ENCODE results near the gene DIABLO.

Gene DIABLO

GRCh38 chr12:122200541-122201175, 25.2 kb downstream of the DIABLO start:
- Histone ChIP-seq H3K9ac (ENCODE audit: low read length) (no peak overlapping the region), H3K27me3 (ENCODE audit: insufficient read depth, low read length, poor library complexity) (peaks cover 3% of the 10 kb centered on the region), H3K18ac (ENCODE audit: low read length) (no peak overlapping the region), H3K56ac (ENCODE audit: low read length) (no peak overlapping the region), H3K4me3 (ENCODE audit: low read length) (no peak overlapping the region), H3K4ac (ENCODE audit: low read depth, low read length) (no peak overlapping the region), H3K79me2 (ENCODE audit: control insufficient read depth, insufficient read depth, low read length) (no peaks in the 10 kb centered on the region), H2AK5ac (ENCODE audit: low read length) (no peak overlapping the region), H3K4me2 (ENCODE audit: low read length) (no peak overlapping the region), H3K23ac (ENCODE audit: low read length) (no peak overlapping the region), H3K36me3 (ENCODE audit: control insufficient read depth, insufficient read depth, low read length) (no peaks in the 10 kb centered on the region), H3K27ac (ENCODE audit: low read depth, low read length) (no peak overlapping the region), H2BK5ac (ENCODE audit: low read length) (no peak overlapping the region), H2BK15ac (replicated peaks; ENCODE audit: low read depth) (no peak overlapping the region), H2BK120ac (ENCODE audit: low read depth, low read length) (no peak overlapping the region), H3K79me1 (ENCODE audit: low read length) (no peaks in the 10 kb centered on the region), H4K5ac (ENCODE audit: low read length) (no peak overlapping the region), H3K4me1 (ENCODE audit: control insufficient read depth, low read depth, low read length) (no peaks in the 10 kb centered on the region), H4K8ac (ENCODE audit: low read depth, low read length) (no peak overlapping the region)
- WGBS (ENCODE audit: extremely low coverage, insufficient coverage, low lambda C conversion rate): no CpG with 5 or more reads among the region's 24 CpGs
- no peak for DNase-seq

DNA sequence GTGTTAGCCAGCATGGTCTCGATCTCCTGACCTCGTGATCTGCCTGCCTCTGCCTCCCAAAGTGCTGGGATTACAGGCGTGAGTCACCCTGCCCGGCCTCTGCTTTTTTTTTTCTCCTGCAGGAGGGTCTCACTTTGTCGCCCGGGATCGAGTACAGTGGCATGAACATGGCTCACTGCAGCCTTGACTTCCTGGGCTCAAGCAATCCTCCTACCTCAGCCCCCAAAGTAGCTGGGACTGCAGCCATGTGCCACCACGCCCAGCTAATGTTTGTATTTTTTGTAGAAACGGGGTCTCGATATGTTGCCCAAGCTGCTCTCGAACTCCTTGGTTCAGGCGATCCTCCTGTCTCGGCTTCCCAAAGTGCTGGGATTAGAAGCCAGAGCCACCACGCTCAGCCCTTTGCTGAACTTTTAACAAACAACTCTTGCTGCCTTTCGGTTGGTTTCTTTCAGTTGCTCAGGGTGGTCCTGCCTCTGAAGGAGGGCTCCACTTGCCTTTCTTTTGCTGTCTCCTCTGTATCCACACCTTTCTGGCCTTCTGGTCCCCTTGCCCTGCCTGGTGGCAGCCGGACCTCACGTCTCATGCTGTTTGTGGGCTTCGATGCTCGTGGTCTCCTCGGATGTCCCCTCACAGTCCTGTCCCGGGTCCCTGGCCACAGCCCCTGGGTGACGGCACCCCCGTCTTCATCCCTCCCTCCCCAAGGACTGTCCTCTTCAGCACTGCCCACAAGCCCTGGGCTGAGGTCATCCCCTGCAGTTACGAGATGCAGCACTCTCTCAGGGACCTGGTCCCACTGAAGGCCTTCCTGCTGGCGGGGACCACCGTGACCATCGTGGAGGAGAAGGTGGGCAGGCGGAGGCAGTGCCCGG, 26.1 kb downstream of the DIABLO start:
- H3K4me1 ChIP-seq (ENCODE audit: control insufficient read depth, low read depth, low read length): no peaks in the 10 kb centered on the region
- no peak overlapping the region for H3K18ac ChIP-seq (ENCODE audit: low read length)
- H3K23ac ChIP-seq (ENCODE audit: low read length): no peak overlapping the region
- H3K4ac ChIP-seq (ENCODE audit: low read depth, low read length): no peak overlapping the region
- H2BK120ac ChIP-seq (ENCODE audit: low read depth, low read length): no peak overlapping the region
- no peak overlapping the region for H4K5ac ChIP-seq (ENCODE audit: low read length)
- H3K4me3 ChIP-seq (ENCODE audit: low read length): no peak overlapping the region
- H3K27me3 ChIP-seq (ENCODE audit: insufficient read depth, low read length, poor library complexity): peaks cover 3% of the 10 kb centered on the region
- H3K56ac ChIP-seq (ENCODE audit: low read length): no peak overlapping the region
- H3K79me1 ChIP-seq (ENCODE audit: low read length): no peaks in the 10 kb centered on the region
- H2BK15ac ChIP-seq (replicated peaks; ENCODE audit: low read depth): no peak overlapping the region
- H3K9ac ChIP-seq (ENCODE audit: low read length): no peak overlapping the region
- no peak overlapping the region for H4K8ac ChIP-seq (ENCODE audit: low read depth, low read length)
- H2AK5ac ChIP-seq (ENCODE audit: low read length): no peak overlapping the region
- DNase-seq: no peak
- H3K4me2 ChIP-seq (ENCODE audit: low read length): no peak overlapping the region
- no peaks in the 10 kb centered on the region for H3K36me3 ChIP-seq (ENCODE audit: control insufficient read depth, insufficient read depth, low read length)
- no peaks in the 10 kb centered on the region for H3K79me2 ChIP-seq (ENCODE audit: control insufficient read depth, insufficient read depth, low read length)
- WGBS (ENCODE audit: extremely low coverage, insufficient coverage, low lambda C conversion rate): no CpG with 5 or more reads among the region's 29 CpGs
- no peak overlapping the region for H2BK5ac ChIP-seq (ENCODE audit: low read length)
- no peak overlapping the region for H3K27ac ChIP-seq (ENCODE audit: low read depth, low read length)

DNA sequence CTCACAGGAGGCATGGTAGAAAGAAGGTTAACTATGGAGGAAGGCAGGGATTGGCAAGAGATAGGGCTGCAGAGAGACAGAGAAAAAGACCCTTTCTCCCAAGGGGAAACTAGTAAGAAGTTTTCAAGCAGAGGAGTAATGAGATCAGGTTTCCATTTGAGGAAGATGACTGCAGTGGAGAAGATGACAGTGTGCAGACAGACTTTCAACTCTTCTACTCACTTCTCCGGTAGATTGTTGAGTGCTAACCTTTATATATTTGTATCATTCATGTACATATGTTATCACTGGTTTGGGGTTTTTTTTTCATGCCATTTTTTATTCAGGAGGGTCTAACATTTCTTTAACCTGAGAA, 28.3 kb downstream of the DIABLO start:
- no peaks in the 10 kb centered on the region for H3K79me2 ChIP-seq (ENCODE audit: control insufficient read depth, insufficient read depth, low read length)
- no peak overlapping the region for H3K18ac ChIP-seq (ENCODE audit: low read length)
- no peaks in the 10 kb centered on the region for H3K4me1 ChIP-seq (ENCODE audit: control insufficient read depth, low read depth, low read length)
- H3K9ac ChIP-seq (ENCODE audit: low read length): no peak overlapping the region
- no peak for DNase-seq
- H3K4me2 ChIP-seq (ENCODE audit: low read length): no peak overlapping the region
- H4K8ac ChIP-seq (ENCODE audit: low read depth, low read length): no peak overlapping the region
- no peak overlapping the region for H2BK5ac ChIP-seq (ENCODE audit: low read length)
- H2BK15ac ChIP-seq (replicated peaks; ENCODE audit: low read depth): no peak overlapping the region
- H3K27me3 ChIP-seq (ENCODE audit: insufficient read depth, low read length, poor library complexity): no peaks in the 10 kb centered on the region
- no peak overlapping the region for H3K23ac ChIP-seq (ENCODE audit: low read length)
- no peak overlapping the region for H3K4me3 ChIP-seq (ENCODE audit: low read length)
- WGBS (ENCODE audit: extremely low coverage, insufficient coverage, low lambda C conversion rate): no CpG with 5 or more reads among the region's 1 CpG
- H4K5ac ChIP-seq (ENCODE audit: low read length): no peak overlapping the region
- no peaks in the 10 kb centered on the region for H3K79me1 ChIP-seq (ENCODE audit: low read length)
- H2AK5ac ChIP-seq (ENCODE audit: low read length): no peak overlapping the region
- no peaks in the 10 kb centered on the region for H3K36me3 ChIP-seq (ENCODE audit: control insufficient read depth, insufficient read depth, low read length)
- H3K27ac ChIP-seq (ENCODE audit: low read depth, low read length): no peak overlapping the region
- H3K4ac ChIP-seq (ENCODE audit: low read depth, low read length): no peak overlapping the region
- no peak overlapping the region for H3K56ac ChIP-seq (ENCODE audit: low read length)
- no peak overlapping the region for H2BK120ac ChIP-seq (ENCODE audit: low read depth, low read length)

DNA sequence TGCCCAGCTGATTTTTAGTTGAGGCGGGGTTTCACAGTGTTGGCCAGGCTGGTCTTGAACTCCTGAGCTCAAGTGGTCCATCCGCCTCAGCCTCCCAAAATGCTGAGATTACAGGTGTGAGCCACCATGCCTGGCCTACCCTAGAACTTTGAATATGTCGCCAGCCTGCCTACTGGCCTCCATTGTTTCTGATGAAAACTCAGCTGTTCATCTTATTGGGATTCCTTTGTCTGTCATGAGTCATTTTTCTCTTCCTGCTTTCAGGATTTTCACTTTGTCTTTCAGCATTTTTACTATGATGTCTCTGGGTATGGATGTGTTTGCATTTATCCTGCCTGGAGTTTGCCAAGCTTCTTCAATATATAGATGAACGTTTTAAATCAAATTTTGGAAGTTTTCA, 30.4 kb downstream of the DIABLO start:
- Histone ChIP-seq H3K4me2 (ENCODE audit: low read length) (no peak overlapping the region), H3K79me1 (ENCODE audit: low read length) (no peaks in the 10 kb centered on the region), H3K9ac (ENCODE audit: low read length) (no peak overlapping the region), H3K4ac (ENCODE audit: low read depth, low read length) (no peak overlapping the region), H4K8ac (ENCODE audit: low read depth, low read length) (no peak overlapping the region), H2BK5ac (ENCODE audit: low read length) (no peak overlapping the region), H3K23ac (ENCODE audit: low read length) (no peak overlapping the region), H3K56ac (ENCODE audit: low read length) (no peak overlapping the region), H2BK15ac (replicated peaks; ENCODE audit: low read depth) (no peak overlapping the region), H3K27me3 (ENCODE audit: insufficient read depth, low read length, poor library complexity) (no peaks in the 10 kb centered on the region), H3K4me1 (ENCODE audit: control insufficient read depth, low read depth, low read length) (no peaks in the 10 kb centered on the region), H3K18ac (ENCODE audit: low read length) (no peak overlapping the region), H2AK5ac (ENCODE audit: low read length) (no peak overlapping the region), H3K79me2 (ENCODE audit: control insufficient read depth, insufficient read depth, low read length) (no peaks in the 10 kb centered on the region), H2BK120ac (ENCODE audit: low read depth, low read length) (no peak overlapping the region), H3K27ac (ENCODE audit: low read depth, low read length) (no peak overlapping the region), H4K5ac (ENCODE audit: low read length) (no peak overlapping the region), H3K4me3 (ENCODE audit: low read length) (no peak overlapping the region), H3K36me3 (ENCODE audit: control insufficient read depth, insufficient read depth, low read length) (no peaks in the 10 kb centered on the region)
- WGBS (ENCODE audit: extremely low coverage, insufficient coverage, low lambda C conversion rate): no CpG with 5 or more reads among the region's 4 CpGs
- no peak for DNase-seq

- Histone ChIP-seq H2BK120ac (ENCODE audit: low read depth, low read length) (no peak overlapping the region), H2BK15ac (replicated peaks; ENCODE audit: low read depth) (no peak overlapping the region), H4K8ac (ENCODE audit: low read depth, low read length) (no peak overlapping the region), H3K27me3 (ENCODE audit: insufficient read depth, low read length, poor library complexity) (no peaks in the 10 kb centered on the region), H3K79me2 (ENCODE audit: control insufficient read depth, insufficient read depth, low read length) (no peaks in the 10 kb centered on the region), H3K4ac (ENCODE audit: low read depth, low read length) (no peak overlapping the region), H2AK5ac (ENCODE audit: low read length) (no peak overlapping the region), H3K4me2 (ENCODE audit: low read length) (no peak overlapping the region), H4K5ac (ENCODE audit: low read length) (no peak overlapping the region), H3K27ac (ENCODE audit: low read depth, low read length) (no peak overlapping the region), H3K23ac (ENCODE audit: low read length) (no peak overlapping the region), H3K4me1 (ENCODE audit: control insufficient read depth, low read depth, low read length) (no peaks in the 10 kb centered on the region), H3K9ac (ENCODE audit: low read length) (no peak overlapping the region), H2BK5ac (ENCODE audit: low read length) (no peak overlapping the region), H3K56ac (ENCODE audit: low read length) (no peak overlapping the region), H3K18ac (ENCODE audit: low read length) (no peak overlapping the region), H3K36me3 (ENCODE audit: control insufficient read depth, insufficient read depth, low read length) (no peaks in the 10 kb centered on the region), H3K4me3 (ENCODE audit: low read length) (no peak overlapping the region), H3K79me1 (ENCODE audit: low read length) (no peaks in the 10 kb centered on the region)
- DNase-seq: no peak
- no CpG with 5 or more reads among the region's 1 CpG for WGBS (ENCODE audit: extremely low coverage, insufficient coverage, low lambda C conversion rate)
Measured at GRCh38 chr12:122194804-122195203, 31.0 kb downstream of the DIABLO start.

All from mesendoderm (in vitro differentiated cells).